ENCODE measurements around the gene CBX2.

CBX2 gene

DNA sequence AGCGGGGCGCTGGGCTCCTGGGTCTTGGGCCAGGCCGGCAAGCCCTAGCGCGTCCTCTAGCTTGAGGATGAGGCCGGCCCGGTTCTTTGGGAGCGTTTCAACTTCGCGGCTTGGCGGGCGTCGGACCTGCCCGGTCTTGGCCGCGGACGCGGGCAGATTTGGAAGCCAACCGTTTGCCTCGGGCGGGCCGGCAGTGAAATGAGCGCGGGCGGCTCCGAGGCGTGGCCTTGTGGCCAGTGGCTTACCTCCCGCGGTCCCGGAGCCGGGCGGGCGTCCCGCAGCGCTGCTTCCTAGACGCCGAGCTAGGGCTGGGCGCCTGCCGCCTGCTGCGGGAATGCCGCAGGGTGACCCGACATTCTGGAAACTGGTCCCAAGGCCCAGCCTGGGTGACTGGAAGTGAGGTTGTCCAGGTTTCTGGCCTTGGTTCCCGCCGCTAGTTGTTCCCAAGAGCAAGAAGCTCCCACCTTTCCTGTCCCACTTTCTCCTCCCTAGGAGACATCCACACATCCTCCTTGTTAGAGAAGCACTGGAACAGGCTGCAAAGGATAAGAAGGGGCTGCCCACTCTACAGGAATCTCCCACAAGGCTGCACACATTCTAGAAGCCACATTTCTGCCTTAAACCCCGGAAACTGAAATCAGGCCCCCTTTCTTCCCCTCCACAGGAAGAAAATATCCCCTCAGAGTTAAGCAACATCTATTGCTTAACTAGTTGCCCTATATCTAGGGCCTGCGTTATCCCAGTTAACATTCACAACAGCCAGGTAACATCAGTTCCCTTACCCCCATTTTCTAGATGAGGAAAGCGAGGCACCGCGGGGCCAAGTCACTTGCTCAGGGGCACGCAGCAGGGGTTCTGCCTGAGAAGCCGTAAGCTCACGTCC lies 23.4 kb downstream of the CBX2 start:
- no peak for DNase-seq

DNA sequence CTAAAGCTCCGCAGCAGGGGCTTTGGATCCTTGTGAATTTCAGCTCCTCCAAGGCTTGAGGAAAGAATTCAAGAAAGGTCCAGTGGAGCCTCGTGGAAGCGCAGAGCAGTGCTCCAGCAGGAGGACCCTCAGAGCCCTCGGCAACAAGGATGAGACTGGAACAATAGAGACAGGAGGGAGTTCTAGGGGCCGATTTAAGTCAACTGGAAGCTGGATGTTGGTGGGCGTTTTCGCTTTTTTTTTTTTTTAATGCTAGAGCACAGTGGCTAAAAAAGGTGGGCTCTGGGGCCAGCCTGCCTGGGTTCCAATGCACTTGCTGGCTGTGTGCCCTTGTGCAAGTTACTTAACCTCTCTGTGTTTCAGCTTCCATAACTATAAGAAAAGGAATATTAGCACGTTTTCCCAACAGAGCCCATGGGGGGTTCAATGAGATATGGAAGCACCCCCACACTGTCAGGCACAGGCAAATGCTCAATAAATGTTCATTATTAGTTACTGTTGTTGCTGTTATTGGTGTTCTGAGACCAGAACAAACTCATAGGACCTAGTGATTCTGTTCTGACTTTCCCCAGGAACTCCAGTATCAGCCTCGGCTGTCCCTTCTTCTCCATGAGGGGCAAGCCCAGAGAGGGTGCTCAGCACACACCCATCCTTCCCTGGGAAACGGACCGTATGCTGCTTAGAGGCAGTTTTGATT lies 24.2 kb downstream of the CBX2 start:
- DNase-seq, result no peak

DNA sequence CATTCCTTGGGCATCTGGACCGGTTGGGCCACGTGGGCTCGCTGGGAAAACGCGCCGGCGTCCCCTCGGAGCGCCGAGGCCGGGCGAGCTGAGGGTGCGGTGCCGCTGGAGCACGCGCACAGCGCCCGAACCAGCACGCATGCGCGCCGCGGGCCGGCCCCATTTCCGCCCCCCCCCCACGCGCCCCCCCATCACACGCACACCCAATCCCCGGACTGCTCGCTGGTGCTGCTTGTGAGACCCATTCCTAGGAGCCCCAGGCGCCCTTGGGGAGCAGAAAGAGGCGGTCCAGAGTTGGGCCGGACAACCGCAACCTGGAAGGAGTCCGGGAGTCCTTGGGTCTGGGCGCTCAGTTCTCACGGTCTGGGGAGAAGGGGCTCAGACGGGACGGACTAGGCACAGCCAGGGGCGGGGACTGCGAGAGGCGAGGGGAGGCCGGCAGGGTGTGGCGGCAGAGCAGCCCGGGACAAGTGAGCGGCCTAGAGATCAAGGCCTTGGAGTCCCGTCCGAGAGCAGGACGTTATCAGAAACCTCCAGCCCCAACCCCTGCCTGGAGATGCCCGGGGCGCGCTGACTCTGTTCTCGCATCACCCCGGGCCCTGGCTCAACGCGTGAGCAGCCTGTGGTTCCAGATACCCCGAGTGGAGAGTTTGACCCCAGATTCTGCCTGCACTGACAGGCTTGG lies 24.9 kb downstream of the CBX2 start:
- peak; percentile 18 for DNase-seq

DNA sequence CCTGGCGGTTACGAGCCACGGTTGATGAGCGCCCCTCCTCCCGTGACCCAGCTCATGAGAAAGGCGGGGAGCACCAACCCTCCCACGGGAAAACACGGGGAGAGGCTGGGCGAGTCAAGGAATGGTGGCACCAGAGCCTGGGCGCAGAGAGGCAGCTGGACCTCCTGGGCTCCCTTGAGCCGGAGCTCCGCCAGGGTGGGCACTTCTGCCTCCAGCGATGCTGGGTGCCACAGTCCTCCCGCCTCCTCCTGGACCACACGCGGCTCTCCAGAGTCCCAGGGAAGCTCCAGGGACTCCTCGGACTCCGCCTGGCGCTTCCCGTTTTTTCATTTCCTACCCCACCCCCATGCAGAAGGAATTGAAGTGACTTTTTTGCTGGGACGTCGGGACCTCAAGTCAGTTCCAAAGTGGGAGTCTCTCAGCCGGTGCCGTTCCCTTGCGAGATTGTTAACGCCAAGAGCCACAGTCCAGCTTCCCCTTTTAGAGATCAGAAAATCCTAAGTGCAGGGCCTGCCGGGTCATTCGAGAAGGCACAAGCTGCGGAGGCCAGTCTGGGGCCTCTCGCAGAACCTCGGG lies 25.6 kb downstream of the CBX2 start:
- DNase-seq, result no peak

DNA sequence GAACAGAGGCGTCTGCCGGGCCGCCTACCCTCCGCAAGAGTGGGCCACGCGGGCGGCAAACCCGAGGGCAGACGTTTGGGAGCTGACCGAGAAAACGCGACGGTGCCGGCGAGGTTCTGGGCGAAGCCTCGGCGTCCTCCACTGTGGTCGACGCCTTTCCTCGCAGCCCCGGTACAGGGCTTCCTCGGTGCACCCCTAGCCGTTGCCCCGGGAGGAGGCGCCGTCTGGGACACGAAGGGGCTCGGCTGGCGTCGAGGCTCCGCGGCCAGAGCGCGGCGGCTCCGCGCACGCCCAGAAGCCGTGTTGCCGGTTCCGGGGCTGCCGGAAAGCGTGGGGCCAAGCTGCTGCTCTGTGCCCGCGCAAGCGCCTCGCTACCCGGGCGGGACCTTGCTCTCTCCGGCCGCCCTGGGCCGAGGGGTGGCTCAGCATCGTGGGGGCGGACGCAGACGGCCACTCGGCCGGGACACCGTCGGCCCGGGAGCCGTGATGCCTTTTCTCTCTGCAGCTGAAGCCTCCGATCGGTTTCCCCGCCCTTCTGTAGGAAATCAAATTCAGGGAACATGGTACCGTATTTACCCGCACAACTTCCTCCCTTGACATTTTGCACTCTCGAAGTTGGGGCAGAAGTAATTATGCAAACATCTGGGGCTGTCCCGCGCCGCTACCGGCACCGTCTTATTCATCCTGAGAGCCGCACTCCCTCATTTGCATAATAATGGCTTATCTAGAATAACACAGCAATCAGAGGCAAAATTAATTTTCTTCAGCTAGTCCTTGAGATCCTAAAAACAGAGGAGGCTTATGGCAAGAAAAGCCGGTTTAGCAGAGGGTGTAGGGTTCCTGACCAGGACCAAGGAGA lies 26.3 kb downstream of the CBX2 start:
- DNase-seq, result peak; percentile 25

DNA sequence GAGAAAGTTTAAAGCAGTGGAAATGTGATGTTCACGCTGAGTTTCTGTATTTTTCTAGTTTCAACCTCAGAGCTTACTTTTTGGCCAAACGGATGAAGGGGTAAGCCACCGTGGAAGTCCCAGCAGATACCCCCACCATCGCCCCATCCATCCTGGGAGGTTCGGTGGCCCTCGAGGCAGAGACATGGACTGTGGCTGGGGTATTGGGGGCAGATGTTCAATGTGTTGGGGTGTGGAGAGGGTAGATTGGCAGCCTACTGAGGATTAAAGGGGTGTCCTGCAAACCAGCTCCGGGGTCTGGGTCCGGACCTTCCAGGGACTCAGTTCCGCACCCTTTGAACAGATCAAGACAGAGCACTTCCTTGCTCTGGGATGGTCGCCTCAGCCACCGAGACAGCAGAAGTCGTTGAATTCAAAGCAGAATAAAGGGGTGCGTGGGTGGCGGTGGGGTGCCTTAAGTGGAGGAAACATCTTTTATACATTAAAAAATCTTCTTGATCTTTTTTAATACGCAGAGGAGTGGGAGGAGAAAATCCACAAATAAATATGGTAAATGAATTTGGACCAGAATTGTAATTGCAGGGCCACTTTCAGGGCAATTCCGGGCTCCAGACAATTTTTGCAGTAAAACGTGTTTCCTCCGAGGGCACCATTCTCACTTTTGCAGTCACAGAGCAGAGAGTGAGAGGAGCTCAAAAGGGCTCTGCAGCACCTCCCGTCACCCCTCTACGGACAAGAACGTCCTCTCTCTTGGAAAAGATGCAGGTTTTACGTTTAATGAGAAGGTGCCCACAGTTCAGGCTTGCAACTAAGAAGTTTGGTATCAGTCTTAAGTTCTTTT lies 27.1 kb downstream of the CBX2 start:
- DNase-seq, result no peak

DNA sequence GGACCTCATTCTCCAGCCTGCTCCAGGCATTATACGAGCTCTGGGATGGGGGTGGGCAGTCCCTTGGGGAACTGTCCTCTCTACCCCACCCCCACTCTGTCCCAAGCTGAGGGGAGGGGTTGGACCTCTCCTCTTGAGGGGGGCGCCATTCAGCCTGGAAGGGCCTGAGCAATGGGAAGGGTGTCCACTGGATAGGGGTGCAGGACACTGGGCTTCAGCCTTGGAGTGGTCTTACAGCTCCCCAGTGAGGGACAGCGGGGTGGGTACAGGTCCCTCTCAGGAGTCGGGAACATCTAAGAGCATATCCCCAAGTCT lies 28.5 kb downstream of the CBX2 start:
- no peak for DNase-seq

DNA sequence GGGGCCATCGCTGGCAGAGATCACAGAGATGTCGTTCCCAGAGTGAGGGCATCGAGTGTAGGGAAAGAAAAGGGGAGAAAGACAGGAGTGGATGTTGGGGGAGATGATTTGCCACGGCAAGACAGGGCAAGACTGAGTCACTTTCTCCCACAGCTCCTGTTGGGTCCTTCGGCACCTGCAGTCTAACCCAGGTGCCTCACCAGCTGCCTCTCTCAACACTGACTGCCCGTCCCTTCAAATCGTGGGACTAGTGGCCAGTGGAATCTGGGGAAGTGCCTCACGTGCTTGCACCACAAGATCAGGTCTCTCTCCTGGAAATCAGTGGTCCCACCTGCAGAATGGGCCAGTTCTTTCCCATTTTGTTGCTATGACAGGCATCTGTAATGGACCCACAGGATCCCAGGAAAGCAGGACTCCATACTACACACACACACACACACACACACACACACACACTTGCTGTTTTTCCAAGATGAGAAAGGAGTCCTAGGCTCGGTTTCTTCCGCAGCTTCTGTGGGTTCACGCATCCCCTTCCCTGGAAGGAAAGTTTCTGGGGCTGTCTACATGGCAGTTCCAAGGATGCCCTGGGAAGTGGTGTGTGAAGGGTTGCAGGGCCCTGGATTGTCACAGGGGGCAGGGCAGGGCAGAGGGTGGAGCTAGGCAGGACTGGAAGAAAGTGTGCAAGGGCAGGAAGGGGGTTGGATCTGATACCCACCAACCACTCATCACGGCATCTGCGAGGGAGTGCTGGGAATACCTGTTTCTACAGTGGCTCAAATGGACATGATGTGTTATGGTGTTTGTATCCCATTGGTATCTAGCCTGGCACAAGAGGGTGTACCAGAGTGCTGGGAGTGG lies 29.1 kb downstream of the CBX2 start:
- DNase-seq, result no peak

DNA sequence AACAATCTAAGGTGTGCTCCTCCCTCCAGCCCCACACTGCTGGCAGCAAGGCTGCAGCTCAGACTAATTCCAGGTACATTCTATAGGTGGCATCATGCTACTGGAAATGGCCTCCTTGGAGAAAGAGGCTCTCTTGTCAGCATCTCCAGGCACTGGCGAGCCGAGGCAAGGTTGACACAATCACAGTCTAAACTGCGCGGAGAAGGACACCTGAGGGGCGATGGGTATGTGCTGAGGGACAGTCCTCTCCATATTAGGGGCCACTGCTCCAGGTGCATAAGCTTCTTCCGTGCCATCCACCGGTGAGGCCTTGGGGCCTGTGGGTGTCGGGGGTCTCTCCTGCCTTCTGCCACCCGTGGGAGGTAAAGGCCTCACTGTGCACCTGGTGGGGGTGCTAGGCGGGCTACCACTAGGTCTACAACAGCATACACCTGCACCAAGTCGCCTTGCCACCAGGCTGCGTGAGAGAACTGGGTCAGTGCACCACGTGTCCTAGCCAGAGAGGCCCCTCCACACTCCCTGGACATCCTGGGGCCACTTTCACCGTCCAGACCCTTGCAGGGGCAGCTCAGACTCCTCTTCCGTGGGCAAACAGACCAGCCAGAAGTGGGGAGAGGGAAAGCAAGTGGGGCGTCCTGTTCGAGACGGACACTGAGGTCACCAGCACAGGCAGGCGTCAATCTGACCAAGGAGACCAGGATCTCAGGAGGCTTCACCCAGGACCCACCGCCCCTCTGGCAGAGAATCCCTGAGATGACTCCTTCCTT lies 31.0 kb downstream of the CBX2 start:
- DNase-seq, result peak; percentile 19

DNA sequence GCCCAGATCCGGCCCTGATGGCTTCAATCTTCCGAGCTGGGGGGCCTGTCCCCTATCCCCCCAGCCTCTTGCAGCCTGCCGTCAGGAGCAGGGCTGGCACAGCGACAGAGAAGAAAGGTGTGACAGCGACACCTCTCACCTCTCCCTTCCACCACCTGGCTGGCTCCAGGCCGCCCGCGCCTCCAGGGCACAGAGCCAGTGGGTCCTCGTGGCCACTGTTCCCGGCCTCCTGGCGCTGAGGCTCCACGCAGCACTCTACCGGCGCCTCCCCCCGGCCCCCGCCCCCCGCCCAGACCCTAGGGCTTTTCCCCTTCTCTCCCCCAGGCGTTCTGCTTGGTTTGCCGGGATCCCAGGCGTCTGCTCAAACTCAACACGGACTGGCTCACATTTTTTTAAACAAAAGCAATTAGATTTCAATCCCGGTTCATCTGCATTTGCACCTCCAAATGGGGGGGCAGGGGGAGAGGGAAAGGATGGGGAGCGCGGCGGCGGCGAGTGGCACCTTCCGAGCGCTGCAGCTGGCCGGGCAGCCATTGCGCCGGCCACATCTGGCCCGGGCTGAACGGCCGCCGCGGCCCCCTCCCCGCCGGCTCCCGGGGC lies 31.7 kb downstream of the CBX2 start:
- no peak for DNase-seq

DNA sequence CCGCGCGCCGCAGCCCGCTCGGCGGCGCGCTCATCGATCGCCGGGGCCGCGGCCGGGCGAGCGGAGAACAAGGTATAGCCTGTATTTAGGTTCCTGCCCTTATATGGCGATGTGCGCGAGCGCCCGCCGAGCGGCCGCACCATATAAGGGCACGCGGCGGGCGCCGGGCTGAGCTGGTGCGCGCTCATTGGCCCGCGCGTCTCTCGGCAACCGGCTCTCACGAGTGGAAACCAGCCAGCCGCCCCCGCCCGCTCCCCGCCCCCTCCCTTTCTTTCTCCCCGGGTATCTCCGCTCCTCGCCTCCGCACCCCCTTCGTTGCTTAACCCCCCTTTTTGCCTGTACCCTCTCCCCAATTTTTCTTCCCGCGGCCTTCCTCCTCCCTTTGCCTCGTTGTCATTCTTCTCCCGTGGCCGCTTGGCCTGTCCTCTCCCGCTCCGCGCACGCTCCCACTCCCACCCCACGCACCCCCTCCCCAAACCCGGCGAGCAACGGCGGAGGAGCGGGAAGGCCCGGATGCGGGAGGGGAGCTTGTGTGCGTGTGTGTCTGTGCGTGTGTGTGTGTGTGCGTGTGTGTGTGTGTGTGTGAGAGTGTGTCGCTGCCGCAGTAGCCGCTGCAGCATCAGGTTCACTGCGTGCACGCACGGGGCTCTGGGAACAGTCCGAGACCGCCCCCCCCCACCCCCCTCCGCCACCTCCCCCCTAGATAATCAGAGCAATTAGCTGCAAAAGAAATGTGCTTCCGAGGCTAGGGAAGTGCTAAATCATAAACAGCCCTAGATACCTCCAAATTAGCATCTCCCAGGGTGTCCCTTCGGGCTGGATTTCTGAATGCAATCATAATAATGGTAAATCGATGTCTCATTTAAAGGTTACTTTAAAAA lies 32.4 kb downstream of the CBX2 start:
- DNase-seq, result peak; percentile 61

DNA sequence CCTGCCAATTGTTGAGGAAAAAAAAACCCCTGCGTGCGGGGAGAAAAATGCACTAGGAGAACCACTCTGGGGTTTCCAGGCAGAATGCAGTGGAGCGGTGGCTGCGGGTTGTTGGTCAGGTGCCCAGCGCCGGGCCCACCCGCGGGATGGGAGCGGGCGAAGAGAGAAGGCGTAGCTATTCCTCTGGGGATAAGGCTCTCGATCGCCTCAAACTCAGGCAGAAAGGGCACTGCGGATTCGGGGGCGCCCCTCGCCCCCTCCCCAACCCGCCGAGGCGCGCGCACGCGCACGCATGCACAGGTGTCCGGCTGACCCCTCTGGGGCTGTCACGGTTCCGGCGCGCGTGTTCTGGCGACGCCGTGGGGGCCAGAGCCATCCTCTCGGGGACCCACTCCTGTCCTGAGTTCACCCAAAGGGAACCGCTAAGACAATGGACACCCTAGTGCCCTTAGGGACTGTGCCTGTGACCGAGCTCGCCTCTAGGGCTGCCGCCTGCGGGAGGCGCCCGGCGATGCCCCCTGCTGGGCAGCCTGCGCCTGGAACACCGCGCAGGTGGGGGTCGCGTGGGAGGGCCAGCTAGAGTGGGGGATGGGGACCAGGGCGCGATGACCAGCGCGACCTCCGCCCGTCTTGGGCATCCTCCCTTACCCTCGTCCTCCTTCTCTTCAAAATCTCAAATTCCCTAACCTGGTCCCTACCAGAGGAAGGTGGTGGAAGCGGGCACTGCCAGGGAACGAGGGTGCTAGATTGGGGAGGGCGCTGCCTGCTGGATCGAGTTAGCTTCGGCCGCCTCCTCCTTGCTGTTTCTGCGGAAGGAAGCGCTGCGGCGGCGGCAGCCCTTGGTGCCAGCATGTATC lies 33.3 kb downstream of the CBX2 start:
- peak; percentile 26 for DNase-seq

DNA sequence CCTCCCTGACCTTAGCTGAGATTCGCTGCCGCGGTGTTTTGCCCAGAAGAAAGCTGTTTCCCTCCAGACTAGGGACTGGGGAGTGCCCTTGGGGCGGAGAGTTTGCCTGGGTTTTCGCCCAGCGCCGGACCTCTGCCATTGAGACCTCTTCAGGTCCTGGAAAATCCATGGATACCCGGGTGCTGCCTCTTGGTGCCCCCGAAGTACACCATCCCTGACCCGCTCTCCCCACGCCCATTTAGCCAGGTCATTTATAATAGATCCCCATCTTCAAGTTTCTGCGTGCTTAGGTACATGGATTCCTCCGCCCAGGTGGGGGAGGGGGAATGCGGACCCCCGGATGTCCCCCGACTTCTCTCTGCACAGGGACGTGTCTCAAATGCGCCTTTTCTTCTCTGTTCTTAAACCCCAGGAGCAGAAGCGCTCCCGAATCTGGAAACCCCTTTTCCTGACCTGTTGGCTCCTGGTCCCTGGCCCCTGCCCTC lies 34.0 kb downstream of the CBX2 start:
- DNase-seq, result no peak

DNA sequence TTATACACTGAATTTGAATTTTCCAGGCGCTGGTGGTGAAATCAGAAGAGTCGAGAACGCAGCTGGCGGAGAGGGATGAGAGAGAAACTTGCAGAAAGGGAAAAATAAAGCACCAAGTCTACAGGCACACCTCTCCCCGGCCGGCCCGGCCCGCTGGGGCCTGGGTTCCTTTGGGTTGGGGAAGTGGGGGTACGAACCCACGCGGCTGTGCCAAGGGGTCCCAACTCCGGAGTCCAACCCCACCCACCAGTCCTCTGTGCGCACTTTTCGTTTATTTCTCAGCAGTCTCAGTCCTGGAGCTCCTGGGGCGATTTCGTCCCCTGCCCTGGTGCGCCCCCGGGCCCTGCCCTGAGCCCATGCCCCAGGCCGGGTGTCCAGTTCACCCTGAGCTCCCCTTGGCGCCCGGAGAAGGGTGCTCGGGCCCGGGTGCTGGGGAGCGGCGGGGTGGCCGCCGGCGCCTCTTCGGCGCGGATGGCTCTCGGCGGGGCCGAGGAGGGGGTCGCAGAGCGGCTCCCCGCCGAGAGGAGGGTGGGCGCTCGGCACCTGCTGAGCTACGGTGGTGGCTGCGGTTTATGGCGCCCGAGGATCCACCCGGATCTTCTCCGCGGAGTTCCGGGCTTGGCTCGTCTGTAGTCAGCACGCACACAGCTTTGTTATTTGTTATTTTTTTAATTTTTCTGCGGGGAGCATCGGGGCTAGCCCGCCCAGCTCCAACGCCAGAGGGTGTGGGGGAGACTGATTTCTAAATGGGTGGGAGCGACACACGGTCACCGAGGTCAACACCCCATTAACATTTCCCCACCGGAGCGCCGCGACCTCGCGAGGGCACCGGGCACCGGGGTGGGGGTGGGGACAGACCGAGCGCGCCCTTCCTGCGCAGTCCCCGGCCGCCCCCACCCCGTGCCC lies 34.7 kb downstream of the CBX2 start:
- no peak for DNase-seq

DNA sequence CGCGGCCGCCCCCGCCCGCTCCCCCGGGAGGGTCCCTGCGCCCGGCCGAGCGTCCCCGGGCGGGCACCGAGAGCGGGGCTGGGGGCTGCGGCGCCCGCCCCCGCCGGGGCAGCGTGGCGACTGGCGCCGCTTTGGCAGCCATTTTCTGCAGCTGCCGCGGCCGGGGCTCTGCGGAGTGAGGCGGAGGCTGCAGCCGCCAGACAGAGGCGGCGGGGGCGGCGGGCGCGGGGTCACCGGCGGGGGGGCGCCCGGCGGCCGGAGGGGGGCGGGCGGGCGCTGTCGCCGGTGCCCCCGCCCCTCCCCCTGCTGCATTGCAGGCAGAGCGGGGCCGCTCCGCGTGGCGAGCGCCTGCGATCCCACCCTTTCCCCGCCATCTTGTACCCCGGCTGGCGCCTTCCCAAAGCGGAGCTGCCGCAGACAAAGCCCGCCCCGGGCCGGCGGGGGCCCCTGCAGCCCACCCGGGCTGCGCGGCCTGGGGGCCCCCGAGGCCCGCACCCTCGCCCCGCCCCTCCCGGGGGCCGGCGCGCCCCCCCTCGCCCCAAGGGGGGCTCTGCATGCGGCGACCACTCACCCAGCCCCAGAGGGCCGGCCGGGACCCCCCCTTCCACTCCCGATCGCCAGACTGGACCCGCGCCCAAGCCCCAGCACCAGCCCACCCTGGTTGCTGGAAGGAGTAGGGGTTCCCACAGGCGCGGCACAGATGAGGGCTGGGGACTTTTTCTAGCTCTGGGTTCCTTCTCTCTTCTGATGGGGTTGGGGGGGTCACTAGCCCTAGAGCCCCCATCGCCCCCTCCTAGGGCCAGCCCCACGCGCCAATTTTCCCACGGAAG lies 35.6 kb downstream of the CBX2 start:
- no peak for DNase-seq
